ENCODE data around the gene GPC3.

- TF ChIP-seq EZH2 (IDR thresholded peaks at IDR 0.05; ENCODE audit: borderline replicate concordance, low read length) (no peak), CTCF (IDR thresholded peaks at IDR 0.05; ENCODE audit: low read length) (no peak)
These were observed 148.8 kb downstream of the GPC3 start for GRCh38 chrX:133836561-133836960.
